Endodermal cell (in vitro differentiated cells): ENCODE data around the gene SEMA5A. TPM values are rescaled to one million over a fixed set of nuclear protein-coding genes. Genes with fewer than 3 reads are reported as not detected.

Experiments
- DNase-seq: peaks from one replicate; pipeline ENCODE4 v3.0.0-alpha.2; 2017
- H3K27ac ChIP-seq: 2 replicates; pipeline ENCODE4 v1.5.1; 2013; ENCODE audit warnings: mild to moderate bottlenecking, low read depth, low read length, moderate library complexity
- H3K27me3 ChIP-seq: 2 replicates; pipeline ENCODE4 v1.6.1; 2013; ENCODE audit warnings: mild to moderate bottlenecking, low read length, moderate library complexity; ENCODE audit not compliant: insufficient read depth, control insufficient read depth, poor library complexity, severe bottlenecking
- H3K36me3 ChIP-seq: 2 replicates; pipeline ENCODE4 v1.7.0; 2013; ENCODE audit warnings: mild to moderate bottlenecking, low read length, moderate library complexity; ENCODE audit not compliant: control insufficient read depth, insufficient read depth
- H3K4me1 ChIP-seq: one replicate; pipeline ENCODE4 v1.7.0; 2013; ENCODE audit warnings: low read length; ENCODE audit not compliant: control insufficient read depth, insufficient read depth
- H3K4me3 ChIP-seq: 2 replicates; pipeline ENCODE4 v1.5.1; 2013; ENCODE audit warnings: mild to moderate bottlenecking, low read length, moderate library complexity
- H3K9ac ChIP-seq: 2 replicates; pipeline ENCODE4 v1.6.1; 2013; ENCODE audit warnings: mild to moderate bottlenecking, low read length, moderate library complexity; ENCODE audit not compliant: poor library complexity, severe bottlenecking; ENCODE audit errors: extremely low read depth
- H3K9me3 ChIP-seq: 2 replicates; pipeline ENCODE4 v1.6.1; 2013; ENCODE audit warnings: mild to moderate bottlenecking, low read length, moderate library complexity; ENCODE audit not compliant: control insufficient read depth
- H3K27ac Mint-ChIP-seq: 2 replicates; pipeline ENCODE4 v1.8.0; 2020; ENCODE audit warnings: mixed read lengths
- H3K27me3 Mint-ChIP-seq: 2 replicates; pipeline ENCODE4 v1.8.0; 2021; ENCODE audit warnings: mild to moderate bottlenecking, mixed read lengths; ENCODE audit not compliant: insufficient read depth
- H3K36me3 Mint-ChIP-seq: 2 replicates; pipeline ENCODE4 v1.8.0; 2020; ENCODE audit warnings: low read depth, mixed read lengths
- H3K4me1 Mint-ChIP-seq: 2 replicates; pipeline ENCODE4 v1.8.0; 2020; ENCODE audit warnings: mixed read lengths
- H3K4me3 Mint-ChIP-seq: 2 replicates; pipeline ENCODE4 v1.8.0; 2020; ENCODE audit warnings: mild to moderate bottlenecking, moderate library complexity, mixed read lengths
- H3K9me3 Mint-ChIP-seq: 2 replicates; pipeline ENCODE4 v1.8.0; 2020; ENCODE audit warnings: mild to moderate bottlenecking, mixed read lengths
- WGBS, 2 experiments: methylation state at CpG; one replicate each; pipeline versions ENCODE4 v1.1.5 to v1.1.7; 2013; ENCODE audit warnings: missing lambda C conversion rate in 2 of 2, mixed read lengths in 1 of 2; ENCODE audit not compliant: insufficient coverage in 1 of 2, insufficient read length in 1 of 2; 5-methylcytosine and 5-hydroxymethylcytosine counted together
- total RNA-seq, 2 donors: library from RNA; stranded (reverse); fragmentation: NEBNext Ultra II Directional in 1 of 2; extraction: Animal tissue kit (Norgen Biotek cat#: 25700) in 1 of 2; gene quantifications; 2 replicates in 1 of 2; 3 replicates in 1 of 2; pipeline ENCODE4 v1.2.1, GENCODE V29; 2021
- TF ChIP-seq, protein P1 (sequence below): fragments of 200-600 bp; sonication (generic); conservative IDR thresholded peaks from 2 replicates; pipeline ENCODE4 v1.5.0; 2021; ENCODE audit warnings: antibody characterized with exemption, mild to moderate bottlenecking

Gene SEMA5A
- total RNA-seq, 2 donors from 2014 or later = 46.8 to 77.8 TPM

DNA sequence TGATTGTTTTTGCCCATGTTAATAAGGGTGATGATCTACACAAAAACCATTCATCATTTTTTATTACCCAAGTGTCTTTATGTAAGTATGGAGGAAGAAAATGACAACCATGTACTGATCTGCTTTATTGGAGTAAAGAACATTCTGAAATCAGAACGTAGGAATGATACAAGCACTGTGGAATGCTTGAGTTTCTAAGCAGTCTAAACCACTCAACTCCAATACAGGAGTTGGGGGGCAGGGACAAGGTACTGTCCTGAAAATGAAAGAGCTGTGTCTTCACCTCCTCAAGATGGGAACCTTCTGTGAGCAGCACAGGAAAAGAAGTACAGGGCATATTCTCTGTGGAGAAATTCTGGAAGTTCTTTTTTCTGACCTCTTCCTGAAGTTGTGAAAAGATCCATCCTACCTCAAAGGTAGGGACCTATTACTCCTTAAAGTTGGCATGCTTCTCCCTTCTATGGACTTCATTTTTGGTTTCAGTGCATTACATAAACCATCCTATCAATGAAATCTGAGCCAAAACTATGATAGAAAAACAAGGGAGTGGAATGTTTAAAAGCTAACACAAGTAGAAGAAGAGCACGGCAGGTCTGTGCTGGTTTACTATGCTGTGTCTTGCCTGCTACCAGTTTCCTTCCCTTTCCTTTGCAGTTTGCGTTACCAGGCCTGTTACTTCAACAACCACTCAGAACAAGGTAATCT is 202.6 kb downstream of the SEMA5A start:
- no peak overlapping the region for H3K27ac ChIP-seq
- 73% methylated on average over 1 to 3 of the region's 3 CpGs for WGBS, 2 experiments
- no peaks in the 10 kb centered on the region for H3K27me3 Mint-ChIP-seq
- H3K36me3 Mint-ChIP-seq = peaks cover 18% of the 10 kb centered on the region
- no peaks in the 10 kb centered on the region for H3K27me3 ChIP-seq
- no peaks in the 10 kb centered on the region for H3K4me1 Mint-ChIP-seq
- peaks cover 1% of the 10 kb centered on the region for H3K9me3 Mint-ChIP-seq
- H3K4me3 Mint-ChIP-seq = no peak overlapping the region
- H3K9me3 ChIP-seq = peaks cover 13% of the 10 kb centered on the region
- peaks cover 25% of the 10 kb centered on the region for H3K36me3 ChIP-seq
- TF ChIP-seq, protein P1, sequence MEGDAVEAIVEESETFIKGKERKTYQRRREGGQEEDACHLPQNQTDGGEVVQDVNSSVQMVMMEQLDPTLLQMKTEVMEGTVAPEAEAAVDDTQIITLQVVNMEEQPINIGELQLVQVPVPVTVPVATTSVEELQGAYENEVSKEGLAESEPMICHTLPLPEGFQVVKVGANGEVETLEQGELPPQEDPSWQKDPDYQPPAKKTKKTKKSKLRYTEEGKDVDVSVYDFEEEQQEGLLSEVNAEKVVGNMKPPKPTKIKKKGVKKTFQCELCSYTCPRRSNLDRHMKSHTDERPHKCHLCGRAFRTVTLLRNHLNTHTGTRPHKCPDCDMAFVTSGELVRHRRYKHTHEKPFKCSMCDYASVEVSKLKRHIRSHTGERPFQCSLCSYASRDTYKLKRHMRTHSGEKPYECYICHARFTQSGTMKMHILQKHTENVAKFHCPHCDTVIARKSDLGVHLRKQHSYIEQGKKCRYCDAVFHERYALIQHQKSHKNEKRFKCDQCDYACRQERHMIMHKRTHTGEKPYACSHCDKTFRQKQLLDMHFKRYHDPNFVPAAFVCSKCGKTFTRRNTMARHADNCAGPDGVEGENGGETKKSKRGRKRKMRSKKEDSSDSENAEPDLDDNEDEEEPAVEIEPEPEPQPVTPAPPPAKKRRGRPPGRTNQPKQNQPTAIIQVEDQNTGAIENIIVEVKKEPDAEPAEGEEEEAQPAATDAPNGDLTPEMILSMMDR = no peak
- no peak for DNase-seq
- H3K4me1 ChIP-seq = no peaks in the 10 kb centered on the region
- no peak overlapping the region for H3K4me3 ChIP-seq
- H3K9ac ChIP-seq = no peak overlapping the region
- H3K27ac Mint-ChIP-seq = no peak overlapping the region

DNA sequence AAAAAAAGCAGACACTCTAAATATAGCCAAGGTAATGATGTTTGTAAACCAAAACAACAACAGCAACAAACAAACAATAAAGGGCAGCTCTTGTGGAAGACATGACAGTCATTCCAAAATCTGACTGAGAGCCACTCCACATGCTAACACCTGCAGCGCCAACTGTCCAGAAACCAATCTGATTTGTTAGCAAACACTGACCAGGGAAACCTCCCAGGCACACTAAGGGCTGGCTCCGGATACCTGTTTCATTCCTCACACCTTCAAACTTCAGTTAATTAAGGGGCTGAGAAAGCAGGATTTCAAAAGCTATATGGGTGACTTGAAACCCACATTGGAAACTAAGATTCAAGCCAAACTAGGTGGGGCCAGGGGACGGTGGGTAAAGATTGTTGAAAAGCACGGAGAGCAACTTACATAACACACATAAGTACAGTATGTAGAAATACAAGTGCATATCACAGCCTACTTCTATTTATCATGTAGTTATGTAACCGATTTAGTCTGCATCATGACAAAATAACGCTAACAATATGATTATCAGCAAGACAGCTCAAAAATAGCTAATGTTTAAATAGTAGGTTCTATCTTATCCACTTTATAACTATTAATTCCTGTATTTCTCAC is 203.6 kb downstream of the SEMA5A start:
- H3K27ac Mint-ChIP-seq = no peak overlapping the region
- TF ChIP-seq, protein P1 = no peak
- H3K27me3 Mint-ChIP-seq = no peaks in the 10 kb centered on the region
- peaks cover 25% of the 10 kb centered on the region for H3K36me3 ChIP-seq
- no peaks in the 10 kb centered on the region for H3K4me1 Mint-ChIP-seq
- WGBS, 2 experiments = 93 to 94% methylated on average over 2 to 6 of the region's 6 CpGs
- H3K36me3 Mint-ChIP-seq = peaks cover 14% of the 10 kb centered on the region
- DNase-seq = no peak
- peaks cover 1% of the 10 kb centered on the region for H3K9me3 Mint-ChIP-seq
- H3K9ac ChIP-seq = no peak overlapping the region
- peaks cover 11% of the 10 kb centered on the region for H3K9me3 ChIP-seq
- H3K4me3 Mint-ChIP-seq = no peak overlapping the region
- H3K4me1 ChIP-seq = no peaks in the 10 kb centered on the region
- no peaks in the 10 kb centered on the region for H3K27me3 ChIP-seq
- H3K27ac ChIP-seq = no peak overlapping the region
- no peak overlapping the region for H3K4me3 ChIP-seq

DNA sequence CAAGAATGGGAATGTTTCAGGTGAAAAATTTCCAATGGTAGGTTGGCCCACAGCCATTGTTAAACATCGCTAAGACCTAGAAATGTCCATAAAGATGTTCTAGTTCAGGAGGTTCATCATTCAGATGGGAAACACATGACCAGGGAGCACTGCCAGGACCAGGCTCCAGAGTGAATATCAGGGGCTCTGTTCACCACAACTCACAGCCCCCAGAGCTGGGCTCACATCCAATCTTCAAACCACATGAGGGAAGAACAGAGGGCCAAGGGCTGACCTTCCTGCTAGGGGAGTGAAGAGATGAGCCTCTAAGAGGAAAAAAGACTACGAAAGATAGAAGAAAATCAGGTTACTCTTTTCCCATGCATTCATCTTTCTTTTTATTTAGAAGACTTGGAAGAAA is 205.8 kb downstream of the SEMA5A start:
- no peak overlapping the region for H3K4me3 Mint-ChIP-seq
- no peaks in the 10 kb centered on the region for H3K27me3 ChIP-seq
- H3K9ac ChIP-seq = no peak overlapping the region
- peaks cover 34% of the 10 kb centered on the region for H3K36me3 ChIP-seq
- H3K27ac ChIP-seq = no peak overlapping the region
- DNase-seq = no peak
- H3K27ac Mint-ChIP-seq = no peak overlapping the region
- peaks cover 1% of the 10 kb centered on the region for H3K9me3 Mint-ChIP-seq
- no peak overlapping the region for H3K4me3 ChIP-seq
- no peaks in the 10 kb centered on the region for H3K4me1 Mint-ChIP-seq
- no peaks in the 10 kb centered on the region for H3K27me3 Mint-ChIP-seq
- 97% methylated on average over 2 of the region's 2 CpGs; no CpG with 5 or more reads in 1 of the 2 experiments for WGBS, 2 experiments
- H3K36me3 Mint-ChIP-seq = peaks cover 15% of the 10 kb centered on the region
- H3K9me3 ChIP-seq = no peaks in the 10 kb centered on the region
- TF ChIP-seq, protein P1 = no peak
- H3K4me1 ChIP-seq = no peaks in the 10 kb centered on the region
